SK-N-SH (cell line): ENCODE measurements around the gene STK31. TPM values are rescaled to one million over a fixed set of nuclear protein-coding genes. Genes with fewer than 3 reads are reported as not detected.
"Not testable (repeated sequence)": the region's sequence is repeated elsewhere in the genome, so short reads cannot be mapped to it uniquely, and the experiment has no call there.

Experiments
- CTCF ChIA-PET: fragments of 300-600, 350-600 bp; formaldehyde crosslinking; extraction: SDS; loops from one replicate; lab custom pipeline; 2021; lab: Yijun Ruan, JAX
- POLR2A ChIA-PET: fragments of 350-600 bp; sonication (Branson Sonifier 250); formaldehyde crosslinking; extraction: SDS; loops from one replicate; lab custom pipeline; 2020; ENCODE audit warnings: antibody characterized with exemption, inconsistent platforms; lab: Yijun Ruan, JAX
- DNase-seq: peaks from one replicate; pipeline ENCODE4 v3.0.0; 2012
- H2AFZ ChIP-seq: fragments of 200-600 bp; sonication (generic); 2 replicates; pipeline ENCODE4 v1.8.1; 2016; ENCODE audit warnings: antibody characterized with exemption, mild to moderate bottlenecking, low read depth
- H3F3A ChIP-seq: fragments of 200-600 bp; sonication (generic); replicated peaks from 2 replicates; pipeline ENCODE3; 2016; ENCODE audit warnings: antibody characterized with exemption, mild to moderate bottlenecking; ENCODE audit not compliant: insufficient read depth
- H3K27ac ChIP-seq, 2 experiments: fragments of 200-500 bp in 1 of 2; fragments of 200-600 bp in 1 of 2; sonication (Bioruptor generic) in 1 of 2; sonication (generic), shearing (Covaris generic) in 1 of 2; 2 replicates each; pipeline versions ENCODE4 v1.5.1 to v1.6.1; 2014 to 2016; ENCODE audit warnings: low read depth in 2 of 2, inconsistent platforms in 1 of 2, low read length in 1 of 2, mild to moderate bottlenecking in 1 of 2, mixed read lengths in 1 of 2
- H3K27me3 ChIP-seq: fragments of 200-600 bp; sonication (generic), shearing (Covaris generic); 2 replicates; pipeline ENCODE4 v1.6.1; 2016; ENCODE audit warnings: mixed run types; ENCODE audit not compliant: insufficient read depth
- H3K36me3 ChIP-seq, 2 experiments: fragments of 200-500 bp in 1 of 2; fragments of 200-600 bp in 1 of 2; sonication (Bioruptor generic) in 1 of 2; sonication (generic) in 1 of 2; replicated peaks in 1 of 2; 2 replicates each; pipeline versions ENCODE3 to v1.5.1; 2014 to 2016; ENCODE audit warnings: low read length in 1 of 2, mild to moderate bottlenecking in 1 of 2; ENCODE audit not compliant: insufficient read depth in 2 of 2, control insufficient read depth in 1 of 2
- H3K4me1 ChIP-seq, 2 experiments: fragments of 200-500 bp in 1 of 2; fragments of 200-600 bp in 1 of 2; sonication (Bioruptor generic) in 1 of 2; sonication (generic), shearing (Covaris generic) in 1 of 2; 2 replicates each; pipeline versions ENCODE4 v1.5.1 to v1.6.1; 2014 to 2016; ENCODE audit warnings: low read depth in 1 of 2, low read length in 1 of 2, mixed run types in 1 of 2; ENCODE audit not compliant: insufficient read depth in 2 of 2, control insufficient read depth in 1 of 2
- H3K4me2 ChIP-seq: fragments of 200-600 bp; sonication (generic), shearing (Covaris generic); 2 replicates; pipeline ENCODE4 v1.6.1; 2017; ENCODE audit warnings: mixed run types
- H3K4me3 ChIP-seq, 2 experiments: fragments of 200-500 bp in 1 of 2; fragments of 200-600 bp in 1 of 2; sonication (Bioruptor generic) in 1 of 2; sonication (generic), shearing (Covaris generic) in 1 of 2; 2 replicates each; pipeline versions ENCODE4 v1.5.1 to v1.8.1; 2014 to 2016; ENCODE audit warnings: low read depth in 2 of 2, inconsistent platforms in 1 of 2, low read length in 1 of 2, mild to moderate bottlenecking in 1 of 2, mixed read lengths in 1 of 2, moderate library complexity in 1 of 2
- H3K79me2 ChIP-seq: fragments of 200-600 bp; sonication (generic); 2 replicates; pipeline ENCODE4 v1.8.1; 2017; ENCODE audit warnings: mild to moderate bottlenecking; ENCODE audit not compliant: insufficient read depth
- H3K9ac ChIP-seq: fragments of 200-600 bp; sonication (generic); 2 replicates; pipeline ENCODE4 v1.6.1; 2017; ENCODE audit warnings: mixed run types
- H3K9me2 ChIP-seq: fragments of 200-600 bp; sonication (generic); 2 replicates; pipeline ENCODE4 v1.6.1; 2017; ENCODE audit warnings: mixed run types
- H3K9me3 ChIP-seq: fragments of 200-600 bp; sonication (generic); 2 replicates; pipeline ENCODE4 v1.6.1; 2017; ENCODE audit warnings: mixed run types, mild to moderate bottlenecking, moderate library complexity
- H4K20me1 ChIP-seq: fragments of 200-600 bp; sonication (generic); 2 replicates; pipeline ENCODE4 v1.6.1; 2017; ENCODE audit warnings: mild to moderate bottlenecking, mixed run types; ENCODE audit not compliant: insufficient read depth
- CHD2 ChIP-seq: fragments of 150-350 bp; IDR thresholded peaks from 2 replicates; pipeline ENCODE4 v1.6.1; 2018; ENCODE audit warnings: low read length; ENCODE audit not compliant: partially characterized antibody
- EZH2phosphoT487 ChIP-seq: fragments of 200-600 bp; sonication (generic); IDR thresholded peaks from 2 replicates; pipeline ENCODE4 v1.6.1; 2017; ENCODE audit warnings: low read depth, mixed run types, mild to moderate bottlenecking, antibody characterized with exemption, moderate library complexity, borderline replicate concordance
- FOSL2 ChIP-seq: IDR thresholded peaks from 2 replicates; pipeline ENCODE4 v1.4.0; 2012; ENCODE audit warnings: low read depth, mild to moderate bottlenecking, moderate library complexity, borderline replicate concordance
- FOXJ3 ChIP-seq: sonication (generic); formaldehyde crosslinking; IDR thresholded peaks from 2 replicates; pipeline ENCODE4 v1.5.1; 2020; ENCODE audit warnings: mild to moderate bottlenecking, missing genetic modification reagents
- GABPA ChIP-seq: IDR thresholded peaks from 2 replicates; pipeline ENCODE4 v1.4.0; 2012; ENCODE audit warnings: low read depth, mild to moderate bottlenecking
- MEF2A ChIP-seq: IDR thresholded peaks from 2 replicates; pipeline ENCODE4 v1.4.0; 2012; ENCODE audit warnings: low read depth, borderline replicate concordance
- MXI1 ChIP-seq: IDR thresholded peaks from 2 replicates; pipeline ENCODE4 v1.6.1; 2012; ENCODE audit warnings: mild to moderate bottlenecking, low read depth, low read length, improper control_type of control experiment
- NRF1 ChIP-seq: IDR thresholded peaks from 2 replicates; pipeline ENCODE4 v1.6.1; 2012; ENCODE audit warnings: low read depth, mild to moderate bottlenecking, low read length
- RAD21 ChIP-seq: IDR thresholded peaks from 2 replicates; pipeline ENCODE4 v1.6.1; 2012; ENCODE audit warnings: mild to moderate bottlenecking, low read length
- REST ChIP-seq: IDR thresholded peaks from 2 replicates; pipeline ENCODE4 v1.6.1; 2012; ENCODE audit warnings: mild to moderate bottlenecking, low read depth, low read length, moderate library complexity
- SMC3 ChIP-seq: IDR thresholded peaks from 2 replicates; pipeline ENCODE4 v1.6.1; 2012; ENCODE audit warnings: low read depth, low read length, improper control_type of control experiment
- YY1 ChIP-seq: IDR thresholded peaks from 2 replicates; pipeline ENCODE4 v1.4.0; 2012; ENCODE audit warnings: low read depth, mild to moderate bottlenecking
- ZBTB33 ChIP-seq: IDR thresholded peaks from 2 replicates; pipeline ENCODE4 v1.4.0; 2012; ENCODE audit warnings: low read depth, borderline replicate concordance
- WGBS: methylation state at CpG from one replicate; pipeline ENCODE4 v1.1.6; 2017; ENCODE audit warnings: low lambda C conversion rate; 5-methylcytosine and 5-hydroxymethylcytosine counted together
- polyA plus RNA-seq, 3 experiments: library from polyadenylated mRNA; depleted of rRNA; stranded (reverse); fragments of >200 nt; gene quantifications; 2 replicates each; pipeline ENCODE4 v1.2.3, GENCODE V29; 2012

Gene STK31
- polyA plus RNA-seq, 1 of the 3 experiments (the other 2 are of a cell fraction): 0.02 TPM

GRCh38 chr7:23767514-23767913, 57.5 kb downstream of the STK31 start:
- H2AFZ ChIP-seq: no peak overlapping the region
- H3K36me3 ChIP-seq: no peaks in the 10 kb centered on the region
- H3K4me1 ChIP-seq: no peaks in the 10 kb centered on the region
- H3K9me3 ChIP-seq: no peaks in the 10 kb centered on the region
- no peaks in the 10 kb centered on the region for H3K27me3 ChIP-seq
- no peak for DNase-seq
- POLR2A ChIA-PET: no interaction called here
- TF ChIP-seq FOXJ3 (no peak), EZH2phosphoT487 (no peak), REST (no peak)
- CTCF ChIA-PET: interaction anchor here (0.7 kb wide), 1 partner anchor 21 kb away, joined by 3 read pairs; no protein-coding TSS in a partner anchor
- H3K4me2 ChIP-seq: no peak overlapping the region
- H3F3A ChIP-seq: no peaks in the 10 kb centered on the region
- H4K20me1 ChIP-seq: no peaks in the 10 kb centered on the region
- H3K9ac ChIP-seq: no peak overlapping the region
- no peak overlapping the region for H3K27ac ChIP-seq
- no peaks in the 10 kb centered on the region for H3K9me2 ChIP-seq
- H3K4me3 ChIP-seq: no peak overlapping the region
- no peaks in the 10 kb centered on the region for H3K79me2 ChIP-seq

- TF ChIP-seq ZBTB33 (no peak), SMC3 (no peak), CHD2 (no peak), MEF2A (no peak), RAD21 (no peak), GABPA (no peak), FOSL2 (no peak), MXI1 (no peak), FOXJ3 (no peak), NRF1 (no peak), YY1 (no peak)
- CTCF ChIA-PET: interaction anchor here (0.7 kb wide), 1 partner anchor 20 kb away, joined by 3 read pairs; no protein-coding TSS in a partner anchor
- no peaks in the 10 kb centered on the region for H3K9me2 ChIP-seq
- no peak overlapping the region for H3K27ac ChIP-seq
- no peak overlapping the region for H3K4me2 ChIP-seq
- H3K4me1 ChIP-seq: no peaks in the 10 kb centered on the region
- no peaks in the 10 kb centered on the region for H3K9me3 ChIP-seq
- DNase-seq: no peak
- H4K20me1 ChIP-seq: no peaks in the 10 kb centered on the region
- POLR2A ChIA-PET: no interaction called here
- no peaks in the 10 kb centered on the region for H3K79me2 ChIP-seq
- H3K9ac ChIP-seq: no peak overlapping the region
- no peak overlapping the region for H2AFZ ChIP-seq
- no peaks in the 10 kb centered on the region for H3K27me3 ChIP-seq
- no peaks in the 10 kb centered on the region for H3F3A ChIP-seq
- H3K36me3 ChIP-seq: no peaks in the 10 kb centered on the region
- no peak overlapping the region for H3K4me3 ChIP-seq
- WGBS: 52% methylated on average over 3 of the region's 3 CpGs
Measured at GRCh38 chr7:23768022-23768421, 58.0 kb downstream of the STK31 start.

- 42% methylated on average over 5 of the region's 7 CpGs for WGBS
- H2AFZ ChIP-seq, H3K27me3 ChIP-seq, H3K4me2 ChIP-seq, CTCF ChIA-PET, H3K9ac ChIP-seq, H3K27ac ChIP-seq, H3K36me3 ChIP-seq, POLR2A ChIA-PET, H3K9me3 ChIP-seq, H4K20me1 ChIP-seq, H3K9me2 ChIP-seq, H3K4me3 ChIP-seq, DNase-seq, H3K79me2 ChIP-seq, H3F3A ChIP-seq, H3K4me1 ChIP-seq: not testable (repeated sequence)
Measured at GRCh38 chr7:23779185-23779800, 69.3 kb downstream of the STK31 start.
